ENCODE data around the gene MEIS1. TPM values are rescaled to one million over a fixed set of nuclear protein-coding genes. Genes with fewer than 3 reads are reported as not detected.

The MEIS1 gene
- total RNA-seq, result 155 and 304 TPM in 2 replicates

DNA sequence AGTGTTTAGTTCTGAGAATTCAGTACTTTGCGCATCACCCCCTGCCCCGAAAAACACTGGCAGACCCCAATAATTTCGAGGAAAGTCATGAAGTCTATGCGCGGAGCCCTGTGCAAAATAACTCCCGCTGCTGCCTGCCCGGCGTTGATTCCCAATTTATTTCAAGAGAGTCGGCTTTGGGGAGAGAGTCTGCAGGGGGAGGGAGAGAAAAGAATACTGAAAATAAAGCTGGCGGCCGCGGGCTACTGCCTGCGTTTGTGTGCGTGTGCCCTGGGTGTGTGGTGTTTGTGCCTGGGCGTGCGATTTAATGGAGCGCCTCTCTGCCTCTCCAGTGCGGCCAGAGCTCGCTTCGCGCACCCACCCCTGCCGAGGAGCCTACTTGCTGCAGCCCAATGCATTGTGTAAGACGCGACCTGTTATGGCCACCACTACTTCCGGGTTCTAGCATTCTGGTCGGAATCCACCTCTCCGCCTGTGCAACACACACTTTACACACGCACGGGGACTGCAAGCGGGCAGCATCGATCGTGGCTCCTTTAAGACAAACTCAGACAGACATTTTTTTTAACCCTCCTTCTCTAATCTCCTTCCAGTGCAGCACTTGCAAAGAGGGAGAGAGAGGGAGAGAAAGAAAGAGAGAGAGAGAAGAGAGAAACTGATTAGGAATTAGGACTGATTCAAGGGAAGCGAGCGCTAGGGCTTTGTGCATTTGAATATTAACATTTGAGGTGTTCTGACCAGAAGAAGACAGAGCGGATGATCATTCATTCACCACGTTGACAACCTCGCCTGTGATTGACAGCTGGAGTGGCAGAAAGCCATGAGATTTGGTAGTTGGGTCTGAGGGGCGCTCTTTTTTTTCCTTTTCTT is at the start of gene MEIS1:
TSS of gene MEIS1 (plus strand) at position 447 of the 870 bp plus-strand sequence. CDS start 732 bp downstream, outside the sequence.

Data from smooth muscle cell of bladder (primary cell).